ENCODE data around the gene CAST.

CAST gene

DNA sequence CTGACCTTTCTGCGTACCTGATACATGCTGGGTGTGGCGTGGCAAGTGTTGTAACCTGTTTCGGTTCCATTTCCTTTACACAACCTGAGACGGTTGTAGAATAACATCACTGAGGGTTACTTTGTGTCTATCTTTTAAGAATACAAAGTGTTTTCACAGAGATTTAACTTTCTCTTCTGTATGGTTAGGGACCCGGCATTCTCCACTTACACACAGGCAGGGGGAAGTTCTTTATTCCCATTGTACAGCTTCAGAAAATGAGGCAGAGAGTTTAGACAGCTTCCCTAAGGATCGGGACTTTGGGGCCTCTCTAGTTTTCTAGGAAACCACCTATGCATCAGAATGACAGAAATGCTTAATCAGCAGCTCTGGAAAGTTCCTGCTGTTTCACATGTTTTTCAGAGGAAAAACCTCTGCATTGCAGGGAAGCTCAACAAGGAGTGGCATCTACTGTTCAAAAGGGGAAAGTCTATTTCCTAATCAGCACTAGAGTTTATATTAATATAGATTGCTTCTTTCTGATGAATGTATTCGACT, 41.3 kb downstream of the CAST start:
- Histone ChIP-seq H3K79me2 (ENCODE audit: insufficient read depth, low read length) (no peaks in the 10 kb centered on the region), H3K9me3 (ENCODE audit: insufficient read depth, low read length) (no peaks in the 10 kb centered on the region), H3K36me3 (ENCODE audit: low read length) (no peaks in the 10 kb centered on the region), H3K4me2 (ENCODE audit: low read depth, low read length, poor library complexity, severe bottlenecking) (no peak overlapping the region), H4K20me1 (ENCODE audit: low read depth, low read length) (no peaks in the 10 kb centered on the region), H3F3A (ENCODE audit: insufficient read depth) (no peaks in the 10 kb centered on the region), H3K9ac (ENCODE audit: low read length) (no peak overlapping the region), H3K4me3 (ENCODE audit: insufficient read depth, low read length, poor library complexity, severe bottlenecking) (no peak overlapping the region), H3K9me2 (replicated peaks; ENCODE audit: insufficient read depth, low read length) (no peaks in the 10 kb centered on the region), H3K27ac (ENCODE audit: low read depth, low read length) (no peak overlapping the region), H3K27me3 (ENCODE audit: low read length) (no peaks in the 10 kb centered on the region), H2AFZ (ENCODE audit: low read depth, low read length, severe bottlenecking) (no peak overlapping the region)
- TF ChIP-seq, protein P1, sequence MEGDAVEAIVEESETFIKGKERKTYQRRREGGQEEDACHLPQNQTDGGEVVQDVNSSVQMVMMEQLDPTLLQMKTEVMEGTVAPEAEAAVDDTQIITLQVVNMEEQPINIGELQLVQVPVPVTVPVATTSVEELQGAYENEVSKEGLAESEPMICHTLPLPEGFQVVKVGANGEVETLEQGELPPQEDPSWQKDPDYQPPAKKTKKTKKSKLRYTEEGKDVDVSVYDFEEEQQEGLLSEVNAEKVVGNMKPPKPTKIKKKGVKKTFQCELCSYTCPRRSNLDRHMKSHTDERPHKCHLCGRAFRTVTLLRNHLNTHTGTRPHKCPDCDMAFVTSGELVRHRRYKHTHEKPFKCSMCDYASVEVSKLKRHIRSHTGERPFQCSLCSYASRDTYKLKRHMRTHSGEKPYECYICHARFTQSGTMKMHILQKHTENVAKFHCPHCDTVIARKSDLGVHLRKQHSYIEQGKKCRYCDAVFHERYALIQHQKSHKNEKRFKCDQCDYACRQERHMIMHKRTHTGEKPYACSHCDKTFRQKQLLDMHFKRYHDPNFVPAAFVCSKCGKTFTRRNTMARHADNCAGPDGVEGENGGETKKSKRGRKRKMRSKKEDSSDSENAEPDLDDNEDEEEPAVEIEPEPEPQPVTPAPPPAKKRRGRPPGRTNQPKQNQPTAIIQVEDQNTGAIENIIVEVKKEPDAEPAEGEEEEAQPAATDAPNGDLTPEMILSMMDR (IDR thresholded peaks at IDR 0.05; ENCODE audit: insufficient read depth, low read length, poor library complexity, severe bottlenecking) = no peak
- TF ChIP-seq EZH2phosphoT487 (conservative IDR thresholded peaks at IDR 0.05; ENCODE audit: low read length) = no peak

GRCh38 chr5:96703995-96704394, 41.8 kb downstream of the CAST start:
- H2AFZ ChIP-seq (ENCODE audit: low read depth, low read length, severe bottlenecking) = no peak overlapping the region
- H4K20me1 ChIP-seq (ENCODE audit: low read depth, low read length) = no peaks in the 10 kb centered on the region
- no peaks in the 10 kb centered on the region for H3F3A ChIP-seq (ENCODE audit: insufficient read depth)
- no peaks in the 10 kb centered on the region for H3K9me3 ChIP-seq (ENCODE audit: insufficient read depth, low read length)
- no peaks in the 10 kb centered on the region for H3K27me3 ChIP-seq (ENCODE audit: low read length)
- no peak overlapping the region for H3K4me3 ChIP-seq (ENCODE audit: insufficient read depth, low read length, poor library complexity, severe bottlenecking)
- TF ChIP-seq, protein P1 (IDR thresholded peaks at IDR 0.05; ENCODE audit: insufficient read depth, low read length, poor library complexity, severe bottlenecking) = no peak
- no peaks in the 10 kb centered on the region for H3K36me3 ChIP-seq (ENCODE audit: low read length)
- H3K27ac ChIP-seq (ENCODE audit: low read depth, low read length) = no peak overlapping the region
- H3K9me2 ChIP-seq (replicated peaks; ENCODE audit: insufficient read depth, low read length) = no peaks in the 10 kb centered on the region
- H3K4me2 ChIP-seq (ENCODE audit: low read depth, low read length, poor library complexity, severe bottlenecking) = no peak overlapping the region
- H3K9ac ChIP-seq (ENCODE audit: low read length) = no peak overlapping the region
- no peaks in the 10 kb centered on the region for H3K79me2 ChIP-seq (ENCODE audit: insufficient read depth, low read length)

GRCh38 chr5:96706433-96707111, 44.4 kb downstream of the CAST start:
- no peak overlapping the region for H3K27ac ChIP-seq (ENCODE audit: low read depth, low read length)
- no peak overlapping the region for H3K9ac ChIP-seq (ENCODE audit: low read length)
- no peak overlapping the region for H2AFZ ChIP-seq (ENCODE audit: low read depth, low read length, severe bottlenecking)
- no peak overlapping the region for H3K4me3 ChIP-seq (ENCODE audit: insufficient read depth, low read length, poor library complexity, severe bottlenecking)
- no peaks in the 10 kb centered on the region for H4K20me1 ChIP-seq (ENCODE audit: low read depth, low read length)
- H3K9me3 ChIP-seq (ENCODE audit: insufficient read depth, low read length) = no peaks in the 10 kb centered on the region
- no peaks in the 10 kb centered on the region for H3K79me2 ChIP-seq (ENCODE audit: insufficient read depth, low read length)
- H3K4me2 ChIP-seq (ENCODE audit: low read depth, low read length, poor library complexity, severe bottlenecking) = no peak overlapping the region
- H3K9me2 ChIP-seq (replicated peaks; ENCODE audit: insufficient read depth, low read length) = no peaks in the 10 kb centered on the region
- no peaks in the 10 kb centered on the region for H3K36me3 ChIP-seq (ENCODE audit: low read length)
- TF ChIP-seq EZH2phosphoT487 (conservative IDR thresholded peaks at IDR 0.05; ENCODE audit: low read length) = no peak
- TF ChIP-seq, protein P1 (IDR thresholded peaks at IDR 0.05; ENCODE audit: insufficient read depth, low read length, poor library complexity, severe bottlenecking) = no peak
- H3K27me3 ChIP-seq (ENCODE audit: low read length) = no peaks in the 10 kb centered on the region
- H3F3A ChIP-seq (ENCODE audit: insufficient read depth) = no peaks in the 10 kb centered on the region

Data from SU-DHL-6 (cell line).